ENCODE measurements around the gene DRP2.
A peak's percentile ranks its signal among the peaks of the same experiment; 100 is the strongest.
"Not testable (repeated sequence)": the region's sequence is repeated elsewhere in the genome, so short reads cannot be mapped to it uniquely, and the experiment has no call there.

The DRP2 gene

DNA sequence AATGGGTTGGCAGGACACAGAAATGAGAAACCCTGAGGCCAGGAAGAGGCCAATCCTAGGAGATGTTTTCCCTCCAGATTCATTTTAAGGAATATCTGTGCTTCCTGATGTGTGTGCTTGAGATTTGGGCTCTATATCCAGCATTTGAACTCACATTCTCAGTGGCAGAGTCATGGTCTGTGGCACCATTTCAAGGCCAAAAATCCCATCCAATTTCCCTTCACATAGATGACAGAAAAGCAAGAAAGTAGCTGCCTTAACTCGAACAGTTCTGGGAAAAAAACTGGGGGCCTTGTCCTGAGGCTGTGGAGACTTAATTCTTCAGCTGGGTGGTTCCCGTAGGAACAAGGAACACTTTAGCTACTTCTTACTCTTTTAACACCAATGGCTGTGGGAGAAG lies 44.2 kb downstream of the DRP2 start:
- TF ChIP-seq, protein P1, sequence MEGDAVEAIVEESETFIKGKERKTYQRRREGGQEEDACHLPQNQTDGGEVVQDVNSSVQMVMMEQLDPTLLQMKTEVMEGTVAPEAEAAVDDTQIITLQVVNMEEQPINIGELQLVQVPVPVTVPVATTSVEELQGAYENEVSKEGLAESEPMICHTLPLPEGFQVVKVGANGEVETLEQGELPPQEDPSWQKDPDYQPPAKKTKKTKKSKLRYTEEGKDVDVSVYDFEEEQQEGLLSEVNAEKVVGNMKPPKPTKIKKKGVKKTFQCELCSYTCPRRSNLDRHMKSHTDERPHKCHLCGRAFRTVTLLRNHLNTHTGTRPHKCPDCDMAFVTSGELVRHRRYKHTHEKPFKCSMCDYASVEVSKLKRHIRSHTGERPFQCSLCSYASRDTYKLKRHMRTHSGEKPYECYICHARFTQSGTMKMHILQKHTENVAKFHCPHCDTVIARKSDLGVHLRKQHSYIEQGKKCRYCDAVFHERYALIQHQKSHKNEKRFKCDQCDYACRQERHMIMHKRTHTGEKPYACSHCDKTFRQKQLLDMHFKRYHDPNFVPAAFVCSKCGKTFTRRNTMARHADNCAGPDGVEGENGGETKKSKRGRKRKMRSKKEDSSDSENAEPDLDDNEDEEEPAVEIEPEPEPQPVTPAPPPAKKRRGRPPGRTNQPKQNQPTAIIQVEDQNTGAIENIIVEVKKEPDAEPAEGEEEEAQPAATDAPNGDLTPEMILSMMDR (IDR thresholded peaks at IDR 0.05; ENCODE audit: low read depth, low read length, missing control alignments), result no peak
- DNase-seq (ENCODE audit: extremely low read depth, low read depth), result no peak
- H3K4me3 ChIP-seq (replicated peaks; ENCODE audit: low read depth, low read length), result no peak overlapping the region

DNA sequence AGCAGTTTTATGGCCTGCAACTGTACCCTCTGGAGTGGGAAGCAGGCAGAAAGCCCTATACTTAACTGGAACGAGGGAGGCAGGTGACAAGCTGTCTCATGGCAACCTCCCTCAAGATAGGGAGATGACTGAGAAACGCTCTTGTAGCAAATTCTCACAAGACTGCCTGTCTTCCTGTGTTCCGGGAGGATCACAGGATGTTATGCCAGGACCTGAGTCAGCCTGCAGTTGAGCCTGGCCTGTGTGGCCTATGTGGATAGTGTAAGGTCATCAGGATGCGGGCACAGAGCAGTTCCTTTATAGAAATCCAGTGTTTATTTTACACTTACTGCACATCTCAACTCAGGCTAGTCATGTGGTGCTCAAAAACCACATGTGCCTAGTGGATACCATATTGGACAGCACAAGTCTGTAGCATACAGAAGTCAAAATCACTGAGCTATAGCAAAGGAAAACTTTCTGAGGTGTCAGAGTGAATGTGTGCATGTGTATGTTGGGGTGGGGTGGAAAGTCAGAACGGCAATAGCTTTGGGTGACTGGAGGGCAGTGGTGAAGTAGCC lies 46.4 kb downstream of the DRP2 start:
- TF ChIP-seq, protein P1 (IDR thresholded peaks at IDR 0.05; ENCODE audit: low read depth, low read length, missing control alignments), result no peak
- peak; percentile 5 for DNase-seq (ENCODE audit: extremely low read depth, low read depth)
- no peak overlapping the region for H3K4me3 ChIP-seq (replicated peaks; ENCODE audit: low read depth, low read length)

DNA sequence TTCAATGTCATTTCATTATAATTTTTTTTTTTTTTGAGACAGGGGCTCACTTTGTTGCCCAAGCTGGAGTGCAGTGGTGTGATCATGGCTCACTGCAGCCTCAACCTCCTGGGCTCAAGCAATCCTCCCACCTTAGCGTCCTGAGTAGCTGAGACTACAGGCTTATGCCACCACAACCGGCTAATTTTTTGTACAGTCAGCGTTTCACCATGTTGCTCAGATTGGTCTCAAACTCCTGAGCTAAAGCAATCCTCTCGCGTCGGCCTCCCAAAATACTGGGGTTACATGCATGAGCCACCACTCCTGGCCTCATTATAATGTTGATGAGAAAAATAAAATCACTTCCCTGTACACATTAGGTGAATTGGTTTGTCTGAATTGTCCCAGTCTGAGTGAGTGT lies 54.6 kb downstream of the DRP2 start:
- no peak overlapping the region for H3K4me3 ChIP-seq (replicated peaks; ENCODE audit: low read depth, low read length)
- TF ChIP-seq, protein P1 (IDR thresholded peaks at IDR 0.05; ENCODE audit: low read depth, low read length, missing control alignments), result no peak
- no peak for DNase-seq (ENCODE audit: extremely low read depth, low read depth)

DNA sequence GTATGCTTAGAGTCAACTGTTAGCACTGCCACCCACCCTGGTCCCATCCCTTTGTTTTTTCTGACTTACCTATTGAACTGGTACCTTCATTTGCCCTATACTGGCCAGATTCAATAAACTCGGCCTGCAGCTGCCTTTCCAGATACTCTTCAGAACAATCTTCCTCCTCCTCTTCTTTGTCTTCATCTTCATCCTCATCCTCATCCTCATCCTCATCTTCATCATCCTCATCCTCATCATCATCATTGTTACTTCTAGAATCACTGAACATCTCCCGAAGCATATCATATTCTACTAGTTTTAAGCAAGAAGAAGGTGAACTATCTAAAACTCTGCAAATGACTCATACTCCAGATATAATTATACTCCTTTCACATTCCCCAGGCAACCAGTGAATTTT lies 56.7 kb downstream of the DRP2 start:
- no peak for DNase-seq (ENCODE audit: extremely low read depth, low read depth)
- TF ChIP-seq, protein P1 (IDR thresholded peaks at IDR 0.05; ENCODE audit: low read depth, low read length, missing control alignments), result no peak
- H3K4me3 ChIP-seq (replicated peaks; ENCODE audit: low read depth, low read length), result no peak overlapping the region

DNA sequence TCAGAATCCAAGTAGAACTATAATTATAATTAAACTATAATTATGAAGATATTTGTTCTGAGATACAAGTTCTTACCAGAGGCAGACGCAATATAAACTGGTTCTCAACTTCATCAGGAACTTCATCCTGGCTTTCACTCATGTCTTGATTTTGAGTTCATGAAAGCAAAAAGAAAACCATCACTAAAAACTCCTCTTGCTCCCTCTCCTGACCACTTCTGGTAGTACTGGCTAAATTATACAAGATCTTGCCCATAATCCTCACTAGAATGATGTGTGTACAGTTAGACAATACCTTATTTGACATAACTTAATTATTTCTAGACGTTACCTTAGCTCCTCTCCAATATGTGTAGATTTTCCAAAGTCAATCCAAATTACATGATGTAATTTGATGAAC lies 67.8 kb downstream of the DRP2 start:
- H3K4me3 ChIP-seq (replicated peaks; ENCODE audit: low read depth, low read length), result no peak overlapping the region
- peak; percentile 11 for DNase-seq (ENCODE audit: extremely low read depth, low read depth)
- TF ChIP-seq, protein P1 (IDR thresholded peaks at IDR 0.05; ENCODE audit: low read depth, low read length, missing control alignments), result peak; percentile 19

DNA sequence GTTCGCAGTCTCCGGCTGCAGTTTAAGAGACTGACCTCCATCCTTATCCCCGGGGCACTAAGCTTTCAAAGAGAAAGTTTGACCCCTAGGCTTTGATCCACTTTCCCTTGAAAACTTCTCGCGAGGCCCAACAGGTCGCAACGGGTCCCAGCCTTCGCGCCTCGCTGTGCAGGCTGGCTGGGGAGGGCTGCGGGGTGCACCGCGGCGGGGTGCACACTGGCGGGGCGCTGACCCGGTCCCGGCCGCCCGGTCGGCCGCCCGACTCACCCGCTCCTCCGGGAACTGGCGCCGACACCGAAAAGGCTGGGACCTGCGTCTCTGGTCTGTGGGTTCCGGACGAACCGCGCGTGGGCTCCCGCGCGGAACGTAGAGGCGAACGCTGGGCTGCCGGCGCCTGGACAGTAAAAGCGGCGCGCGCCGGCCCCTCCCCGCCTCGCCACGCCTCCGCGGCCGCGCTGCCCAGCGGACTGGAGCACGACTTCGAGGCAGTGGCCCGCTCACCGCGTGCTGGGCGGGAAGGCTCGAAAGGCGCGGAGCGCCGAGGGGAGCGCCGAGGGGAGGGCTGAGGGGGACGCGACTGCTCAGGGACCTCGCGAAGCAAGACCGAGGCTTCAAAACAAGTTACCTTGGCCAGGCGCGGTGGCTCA lies 71.5 kb downstream of the DRP2 start, which contains the start of gene TAF7L:
TSS of gene TAF7L (minus strand) at position 378 of the 647 bp plus-strand sequence. CDS start 3,791 bp downstream, outside the sequence.
- TF ChIP-seq, protein P1 (IDR thresholded peaks at IDR 0.05; ENCODE audit: low read depth, low read length, missing control alignments), result no peak
- no peak for DNase-seq (ENCODE audit: extremely low read depth, low read depth)
- 0 out of 2 replicates have a peak within 1 kb of the TSS, but pooled peaks have one; percentile 7 for H3K4me3 ChIP-seq (replicated peaks; ENCODE audit: low read depth, low read length)

DNA sequence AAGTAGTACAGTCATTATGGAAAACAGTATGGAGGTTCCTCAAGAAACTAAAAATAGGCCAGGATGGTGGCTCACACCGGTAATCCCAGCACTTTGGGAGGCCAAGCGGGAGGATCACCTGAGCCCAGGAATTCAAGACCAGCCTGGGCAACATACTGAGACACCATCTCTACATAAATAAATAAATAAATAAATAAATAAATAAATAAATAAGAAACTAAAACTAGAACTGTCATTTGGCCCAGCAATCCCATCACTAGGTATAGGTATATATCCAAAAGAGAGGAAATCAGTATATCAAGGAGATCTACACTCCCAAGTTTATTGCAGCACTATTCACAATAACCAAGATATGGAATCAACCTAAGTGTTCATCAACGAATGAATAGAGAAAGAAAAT lies 76.0 kb downstream of the DRP2 start:
- DNase-seq (ENCODE audit: extremely low read depth, low read depth); H3K4me3 ChIP-seq (replicated peaks; ENCODE audit: low read depth, low read length): not testable (repeated sequence)

All from HFF-Myc (cell line).